Colon (tissue), 2 donors: ENCODE data around the gene IFNE.

Experiments used
- FAIRE-seq: peaks from 2 replicates; lab custom pipeline; 2012; peaks lifted over from hg19 to GRCh38; lab: Jason Lieb, UNC
- donor health status: control.
- donor health status: control.

The IFNE gene, protein sequence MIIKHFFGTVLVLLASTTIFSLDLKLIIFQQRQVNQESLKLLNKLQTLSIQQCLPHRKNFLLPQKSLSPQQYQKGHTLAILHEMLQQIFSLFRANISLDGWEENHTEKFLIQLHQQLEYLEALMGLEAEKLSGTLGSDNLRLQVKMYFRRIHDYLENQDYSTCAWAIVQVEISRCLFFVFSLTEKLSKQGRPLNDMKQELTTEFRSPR

DNA sequence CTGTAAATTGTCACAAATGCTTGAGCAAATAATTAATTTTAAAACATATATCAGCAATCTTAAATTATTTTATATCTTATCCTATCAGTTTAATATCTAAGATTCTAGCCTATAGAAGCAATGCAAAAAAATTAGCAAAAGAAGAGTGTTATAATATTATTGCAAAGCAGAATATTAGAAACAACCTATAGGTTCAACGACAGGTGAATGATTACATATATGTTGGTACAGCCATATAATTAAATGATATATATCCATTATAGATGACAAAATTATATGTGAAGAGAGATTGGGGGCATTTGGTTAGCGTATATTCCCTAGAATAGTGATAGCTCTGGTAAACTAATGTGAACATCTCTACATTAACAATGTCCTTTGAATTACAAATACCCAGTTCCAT is at the start of gene IFNE:
Gene IFNE, minus strand, starts transcription at position 101 of the 400 bp plus-strand sequence. CDS start 619 bp downstream, outside the sequence.
- no peak for FAIRE-seq

DNA sequence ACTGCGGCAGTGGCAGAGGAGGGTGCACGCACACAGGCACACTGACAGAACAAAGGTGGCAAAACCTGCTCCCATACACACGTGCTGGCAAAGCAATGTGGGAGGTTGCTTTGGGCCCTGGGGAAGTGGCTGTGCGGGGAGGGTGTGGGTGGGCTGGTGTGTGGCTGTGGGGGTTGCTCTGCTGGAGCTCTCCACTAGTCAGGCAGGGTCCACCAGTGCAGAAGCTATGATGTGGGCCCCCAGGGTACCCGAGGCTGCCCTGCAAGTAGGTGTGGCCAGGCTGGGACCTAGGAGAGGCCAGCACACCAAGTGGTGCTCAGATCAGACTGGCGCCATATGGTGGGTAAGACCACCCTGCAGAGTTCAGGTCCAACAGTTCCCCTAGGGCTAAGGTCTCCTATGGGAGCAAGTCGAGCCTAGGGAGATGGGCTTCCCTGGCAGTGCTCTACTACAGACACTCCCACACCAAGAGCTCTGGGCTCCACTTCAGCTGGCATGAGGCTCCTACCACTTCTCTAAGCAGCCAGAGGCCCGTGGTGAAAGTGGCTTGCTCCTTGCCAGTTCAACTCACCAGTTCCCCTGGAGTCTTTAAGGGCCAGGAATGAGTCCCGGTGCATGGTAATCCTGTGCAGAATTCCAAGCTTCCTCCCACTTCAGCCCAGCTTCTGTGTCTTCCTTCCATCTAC is 46.2 kb upstream of the IFNE start:
- no peak for FAIRE-seq

DNA sequence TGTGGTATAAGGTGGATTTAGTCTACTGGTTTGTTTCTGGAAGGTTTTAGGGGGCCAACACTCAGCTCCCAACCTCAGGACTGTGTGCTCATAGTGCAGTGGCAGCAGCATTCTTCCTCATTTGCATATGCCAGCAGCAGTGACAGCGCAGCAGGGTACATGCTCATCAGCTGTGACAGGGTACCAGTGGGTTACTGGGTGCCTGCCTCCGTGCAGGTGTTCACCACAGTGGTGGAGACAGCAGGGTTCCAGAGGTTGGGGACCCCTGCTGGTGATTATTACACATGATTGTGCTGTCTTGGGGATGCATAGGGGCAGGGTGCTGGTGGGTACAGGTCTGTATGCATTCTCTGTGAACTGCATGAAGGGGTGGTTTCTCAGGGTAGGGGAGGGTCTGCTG is 45.5 kb upstream of the IFNE start:
- FAIRE-seq = no peak

DNA sequence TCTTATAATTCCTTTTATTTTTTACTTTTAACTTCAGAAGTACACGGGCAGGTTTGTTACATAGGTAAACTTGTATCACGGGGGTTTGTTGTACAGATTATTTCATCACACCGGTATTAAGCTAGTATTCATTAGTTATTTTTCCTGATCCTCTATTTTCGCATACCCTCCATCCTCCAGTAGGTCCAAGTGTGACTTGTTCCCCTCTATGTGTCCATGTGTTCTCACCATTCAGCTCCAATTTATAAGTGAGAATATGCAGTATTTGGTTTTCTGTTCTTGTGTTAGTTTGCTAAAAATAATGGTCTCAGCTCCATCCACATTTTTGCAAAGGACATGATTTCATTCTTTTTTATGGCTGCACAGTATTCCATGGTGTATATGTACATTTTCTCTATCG is 43.1 kb upstream of the IFNE start:
- FAIRE-seq = no peak

DNA sequence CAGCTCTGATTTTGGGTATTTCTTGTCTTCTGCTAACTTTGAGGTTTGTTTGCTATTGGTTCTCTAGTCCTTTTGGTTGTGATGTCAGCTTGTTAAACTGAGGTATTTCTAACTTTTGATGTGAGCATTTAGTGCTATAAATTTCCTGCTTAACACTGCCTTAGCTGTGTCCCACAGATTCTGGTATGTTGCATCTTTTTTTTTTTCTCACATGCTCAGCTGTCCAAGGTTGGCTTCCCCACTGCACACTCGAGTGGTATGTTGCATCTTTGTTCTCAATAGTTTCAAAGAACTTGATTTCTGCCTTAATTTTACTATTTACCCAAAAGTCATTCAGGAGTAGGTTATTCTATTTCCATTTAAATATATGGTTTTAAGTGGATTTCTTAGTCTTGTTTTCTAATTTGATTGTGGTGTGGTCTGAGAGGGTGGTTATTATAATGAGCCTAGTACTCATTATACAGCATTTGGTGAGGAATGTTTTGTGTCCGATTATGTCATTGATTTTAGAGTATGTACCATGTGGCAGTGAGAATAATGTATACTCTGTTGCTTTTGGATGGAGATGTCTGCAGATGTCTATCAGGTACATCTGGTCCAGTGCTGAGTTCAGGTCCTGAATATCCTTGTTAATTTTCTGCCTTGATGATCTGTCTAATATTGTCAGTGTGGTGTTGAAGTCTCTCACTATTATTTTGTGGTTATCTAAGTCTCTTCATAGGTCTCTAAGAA is 42.2 kb upstream of the IFNE start:
- FAIRE-seq = no peak

DNA sequence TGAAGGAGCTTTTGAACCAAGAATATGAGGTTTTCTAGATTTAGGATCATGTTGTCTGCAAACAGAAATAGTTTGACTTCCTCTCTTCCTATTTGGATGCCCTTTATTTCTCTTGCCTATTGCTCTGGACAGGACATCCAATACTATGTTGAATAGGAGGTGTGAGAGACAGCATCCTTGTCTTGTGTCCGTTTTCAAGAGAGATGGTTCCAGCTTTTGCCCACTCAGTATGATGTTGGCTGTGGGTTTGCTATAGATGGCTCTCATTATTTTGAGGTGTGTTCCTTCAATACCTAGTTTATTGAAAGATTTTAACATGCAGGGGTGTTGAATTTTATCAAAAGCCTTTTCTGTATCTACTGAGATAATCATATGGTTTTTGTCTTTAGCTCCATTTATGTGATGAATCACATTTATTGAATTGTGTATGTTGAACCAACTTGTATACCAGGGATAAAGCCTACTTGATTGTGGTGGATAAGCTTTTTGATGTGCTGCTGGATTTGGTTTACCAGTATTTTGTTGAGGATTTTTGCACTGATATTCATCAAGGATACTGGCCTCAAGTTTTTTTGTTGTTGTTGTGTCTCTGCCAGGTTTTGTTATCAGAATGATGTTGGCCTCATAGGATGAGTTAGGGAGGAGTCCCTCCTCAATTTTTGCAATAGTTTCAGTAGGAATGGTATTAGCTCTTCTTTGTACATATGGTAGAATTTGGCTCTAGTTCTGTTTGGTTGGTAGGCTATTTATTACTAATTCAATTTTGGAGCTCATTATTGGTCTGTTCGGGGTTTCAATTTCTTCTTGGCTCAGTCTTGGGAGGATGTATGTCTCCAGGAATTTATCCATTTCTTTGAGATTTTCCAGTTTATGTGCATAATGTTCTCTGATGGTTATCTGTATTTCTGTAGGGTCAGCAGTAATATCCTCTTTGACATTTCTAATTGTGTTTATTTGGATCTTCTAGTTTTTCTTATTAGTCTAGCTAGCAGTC is 41.2 kb upstream of the IFNE start:
- no peak for FAIRE-seq

DNA sequence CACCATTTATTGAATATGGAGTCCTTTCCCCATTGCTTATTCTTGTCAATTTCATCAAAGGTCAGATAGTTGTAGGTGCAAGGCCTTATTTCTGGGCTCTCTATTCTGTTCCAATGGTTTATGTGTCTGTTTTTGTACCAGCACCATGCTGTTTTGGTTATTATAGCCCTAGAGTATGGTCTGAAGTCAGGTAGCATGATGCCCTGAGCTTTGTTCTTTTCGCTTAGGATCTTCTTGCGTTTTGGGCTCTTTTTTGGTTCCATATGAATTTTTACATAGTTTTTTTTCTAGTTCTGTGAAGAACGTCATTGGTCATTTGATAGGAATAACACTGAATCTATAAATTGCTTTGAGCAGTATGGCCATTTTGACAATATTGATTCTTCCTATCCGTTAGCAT is 40.2 kb upstream of the IFNE start:
- no peak for FAIRE-seq

DNA sequence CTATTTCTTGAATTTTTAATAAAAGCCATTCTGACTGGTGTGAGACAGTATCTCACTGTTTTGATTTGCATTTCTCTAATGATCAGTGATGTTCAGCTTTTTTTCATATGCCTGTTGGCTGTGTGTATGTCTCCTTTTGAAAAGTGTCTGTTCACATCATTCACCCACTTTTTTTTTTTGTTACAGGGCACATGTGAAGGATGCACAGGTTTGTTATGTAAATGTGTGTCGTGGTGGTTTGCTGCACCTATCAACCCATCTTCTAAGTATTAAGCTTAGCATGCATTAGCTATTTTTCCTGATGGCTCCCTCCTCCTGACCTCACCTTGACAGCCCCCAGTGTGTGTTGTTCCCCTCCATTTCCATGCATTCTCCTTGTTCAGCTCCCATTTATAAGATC is 39.3 kb upstream of the IFNE start:
- FAIRE-seq = no peak

DNA sequence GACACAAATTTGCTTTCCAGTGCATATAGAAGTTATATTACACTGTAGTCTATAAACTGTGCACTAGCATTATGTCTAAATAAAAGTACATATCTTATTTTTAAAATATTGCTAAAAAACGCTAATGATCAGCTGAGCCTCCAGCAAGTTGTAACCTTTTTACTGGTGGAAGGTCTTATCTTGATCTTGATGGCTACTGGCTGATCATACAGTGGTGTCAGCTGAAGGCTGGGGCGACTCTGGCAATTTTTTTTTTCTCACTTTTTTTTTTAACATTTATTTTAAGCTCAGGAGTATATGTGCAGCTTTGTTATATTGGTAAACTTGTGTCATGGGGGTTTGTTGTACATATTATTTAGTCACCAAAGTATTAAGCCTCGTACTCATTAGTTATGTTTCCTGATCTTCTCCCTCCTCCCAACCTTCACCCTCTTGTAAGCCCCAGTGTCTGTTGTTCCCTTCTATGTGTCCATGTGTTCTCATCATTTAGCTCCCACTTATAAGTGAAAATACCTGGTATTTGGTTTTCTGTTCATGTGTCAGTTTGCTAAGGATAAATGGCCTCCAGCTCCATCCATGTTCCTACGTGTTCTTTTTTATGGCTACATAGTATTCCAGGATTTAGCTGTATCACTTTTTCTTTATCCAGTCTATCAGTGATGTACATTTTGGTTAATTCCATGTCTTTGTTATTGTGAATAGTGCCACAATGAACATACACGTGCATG is 38.6 kb upstream of the IFNE start:
- no peak for FAIRE-seq

DNA sequence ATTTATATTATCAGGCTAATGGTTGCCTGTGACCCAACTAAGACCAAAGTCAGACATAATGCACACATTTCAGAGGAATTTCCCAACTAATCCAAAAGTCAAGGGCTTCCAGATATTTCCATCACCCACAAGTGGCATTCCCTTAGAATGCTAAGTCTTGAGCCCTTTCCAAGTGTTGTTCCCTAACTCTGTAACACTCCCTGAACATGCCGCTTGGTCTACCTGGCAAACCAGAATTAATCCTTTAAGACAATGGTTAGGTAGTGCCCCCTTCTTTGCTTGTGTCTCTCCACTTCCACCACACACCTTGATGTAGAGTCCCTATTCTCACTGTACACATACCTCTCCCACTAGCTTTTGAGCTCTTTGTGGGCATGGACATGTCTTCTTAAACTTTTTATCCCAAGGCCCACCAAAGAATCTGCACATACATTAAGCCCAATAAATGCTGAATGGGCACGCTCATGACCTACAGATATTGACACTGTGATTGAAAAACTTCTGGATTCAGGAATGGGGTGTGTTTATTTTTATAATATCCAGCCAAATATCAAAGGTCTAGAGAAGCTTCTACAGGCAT is 37.8 kb upstream of the IFNE start:
- no peak for FAIRE-seq

DNA sequence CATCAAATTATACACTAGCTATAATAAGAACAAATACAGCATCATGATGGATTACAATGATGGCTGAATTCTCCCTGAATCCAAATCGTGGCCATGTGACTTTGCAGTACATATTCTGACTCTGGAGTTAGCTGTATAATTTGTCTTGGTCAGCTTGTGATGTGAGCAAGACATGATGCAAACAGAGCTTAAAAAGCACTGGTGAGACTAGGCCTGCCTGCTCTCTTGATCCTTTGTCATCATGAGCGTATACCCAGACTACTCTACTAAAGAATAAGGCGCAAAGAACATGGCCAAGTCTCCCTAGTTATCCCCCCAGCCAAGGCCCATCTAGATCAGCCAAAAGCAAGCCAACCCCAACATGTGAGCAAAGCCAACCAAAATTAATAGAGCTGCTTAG is 34.7 kb upstream of the IFNE start:
- no peak for FAIRE-seq

DNA sequence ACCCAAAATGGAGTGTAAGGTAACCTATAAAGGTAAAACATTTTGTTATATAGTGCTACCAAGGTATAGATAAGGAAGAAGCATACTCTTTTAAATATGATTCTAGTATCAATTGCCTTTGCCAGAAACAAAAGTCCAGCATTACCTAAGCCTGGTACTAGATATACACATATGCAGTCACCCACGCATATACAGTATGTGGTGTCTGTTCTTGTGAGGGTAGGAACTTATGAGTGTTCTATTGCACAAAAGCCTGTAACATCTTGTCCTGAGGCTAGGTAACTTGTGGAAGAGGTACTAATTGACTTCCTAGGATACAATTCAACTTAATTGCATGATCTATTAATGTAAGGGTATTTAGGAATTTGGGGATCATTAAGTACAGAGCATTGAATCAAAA is 31.3 kb upstream of the IFNE start:
- FAIRE-seq = no peak

DNA sequence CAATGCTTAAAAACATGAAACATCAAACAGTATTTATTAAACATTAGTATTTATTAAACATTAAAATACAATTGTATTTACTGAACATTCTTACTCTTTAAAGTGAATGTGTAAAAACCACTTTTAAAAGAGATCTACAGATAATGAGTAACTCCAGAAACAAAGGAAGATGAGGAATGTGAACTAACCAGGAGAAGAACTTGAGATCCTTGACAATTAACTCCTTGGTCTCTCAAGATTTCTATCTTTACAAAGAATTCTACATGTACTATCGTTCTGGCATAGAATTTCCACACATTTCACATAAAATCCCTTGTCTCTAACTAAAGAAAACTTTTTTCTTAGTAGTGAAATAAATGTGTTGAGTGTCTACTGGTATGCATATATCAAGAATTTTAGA is 28.7 kb upstream of the IFNE start:
- no peak for FAIRE-seq

DNA sequence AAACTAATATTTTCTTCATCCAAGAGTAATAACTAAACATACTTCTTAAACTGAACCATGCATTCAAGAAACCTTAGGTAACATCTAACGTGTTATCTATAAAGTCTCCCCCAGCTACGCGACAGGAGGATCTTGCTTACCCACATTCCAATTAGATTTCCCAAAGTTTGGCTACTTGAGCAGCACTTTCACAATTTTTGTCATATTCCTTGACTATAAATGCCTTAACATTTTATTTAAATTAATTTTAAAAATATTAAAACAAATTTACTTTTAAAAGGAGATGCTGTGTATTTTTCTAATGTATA is 25.3 kb upstream of the IFNE start:
- FAIRE-seq = no peak

DNA sequence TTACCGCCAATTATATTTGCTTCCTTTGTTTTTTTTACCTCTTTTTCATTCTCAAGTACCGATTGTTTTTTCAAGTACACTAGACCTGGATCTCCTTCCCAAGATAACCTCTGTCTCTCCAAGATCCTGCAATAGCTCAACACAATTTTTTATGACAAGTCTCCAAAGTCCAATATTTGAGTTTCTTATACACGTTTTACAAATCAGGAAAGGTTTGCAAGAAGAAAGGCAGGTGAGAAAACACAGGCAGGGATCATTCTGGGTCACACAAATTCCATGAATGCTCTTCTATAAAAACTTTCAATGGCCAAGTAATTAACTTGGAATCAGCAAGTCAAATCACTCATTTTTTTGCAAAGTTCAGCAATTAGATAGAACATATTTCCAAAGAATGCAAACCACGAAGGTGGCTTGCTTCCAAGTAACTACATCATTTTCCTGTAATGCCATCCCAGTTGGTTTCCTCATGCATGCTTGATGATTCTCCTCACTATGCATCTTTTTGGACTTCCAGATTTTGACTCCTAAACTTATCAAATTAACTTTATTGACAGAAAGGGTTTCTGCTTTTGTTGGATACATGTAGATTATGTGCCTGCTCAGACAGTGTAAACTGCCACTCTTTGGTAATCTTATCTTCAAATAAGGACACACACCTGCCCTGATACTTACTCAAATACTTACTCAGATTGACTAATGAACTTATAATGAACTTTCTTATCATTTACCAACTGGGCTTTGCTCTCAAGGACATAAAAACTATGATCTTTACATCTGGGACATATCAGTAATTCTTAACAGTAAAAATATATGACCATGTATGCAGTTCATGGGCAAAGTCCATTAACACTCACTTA is 24.7 kb upstream of the IFNE start:
- FAIRE-seq = no peak

DNA sequence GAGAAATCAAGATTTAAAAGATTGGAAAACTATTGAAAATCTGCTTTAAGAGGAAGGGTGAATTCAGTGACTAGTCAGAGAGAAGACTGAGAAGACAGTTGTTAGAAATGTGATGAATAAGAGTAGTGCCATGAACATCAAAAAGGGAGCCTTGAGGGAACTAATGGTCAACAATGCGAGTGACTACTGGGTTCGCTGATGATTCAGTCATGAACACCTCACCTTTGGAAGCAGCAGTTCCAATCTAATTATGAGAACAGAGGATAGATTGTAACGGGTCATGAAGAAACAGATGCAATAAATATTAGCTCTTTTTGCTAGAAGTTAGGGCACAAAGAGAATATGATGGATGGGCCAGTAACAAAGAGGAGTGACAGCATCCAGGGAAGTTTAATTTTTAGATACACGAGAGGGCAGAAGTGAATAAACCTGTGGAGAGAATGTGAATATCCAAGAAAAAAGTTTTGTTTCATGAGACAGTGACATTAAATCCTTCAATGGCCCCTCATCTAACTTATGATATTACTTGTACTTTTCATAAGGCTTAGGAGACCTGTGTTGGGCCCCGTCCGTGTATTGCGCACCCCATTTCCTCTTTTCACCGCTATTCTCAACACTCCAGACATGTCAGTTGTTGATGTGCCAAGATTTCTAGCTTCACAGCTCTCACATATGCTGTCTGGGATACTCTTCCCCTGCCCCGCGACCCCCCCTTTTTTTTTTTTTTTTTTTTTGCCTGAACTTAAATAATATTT is 23.5 kb upstream of the IFNE start:
- FAIRE-seq = no peak

DNA sequence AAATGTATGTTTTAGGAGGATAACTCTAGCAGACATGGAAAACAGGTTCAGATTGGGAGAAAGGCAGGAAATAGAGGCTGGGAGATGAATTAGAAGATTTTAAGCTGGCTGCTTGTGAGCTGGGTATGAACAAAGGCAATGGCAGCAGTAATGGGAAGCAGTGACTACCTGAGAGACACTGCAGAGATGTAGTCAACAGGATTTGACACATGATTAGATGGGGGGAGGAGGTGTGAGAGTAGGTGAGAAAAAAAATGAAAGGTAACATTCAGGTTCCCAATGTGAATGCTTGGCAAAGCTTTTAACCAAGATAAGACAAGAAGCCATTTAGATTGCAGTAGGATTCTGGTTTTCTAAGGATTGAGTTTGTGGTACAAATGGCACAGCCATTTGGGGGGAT is 22.8 kb upstream of the IFNE start:
- no peak for FAIRE-seq

DNA sequence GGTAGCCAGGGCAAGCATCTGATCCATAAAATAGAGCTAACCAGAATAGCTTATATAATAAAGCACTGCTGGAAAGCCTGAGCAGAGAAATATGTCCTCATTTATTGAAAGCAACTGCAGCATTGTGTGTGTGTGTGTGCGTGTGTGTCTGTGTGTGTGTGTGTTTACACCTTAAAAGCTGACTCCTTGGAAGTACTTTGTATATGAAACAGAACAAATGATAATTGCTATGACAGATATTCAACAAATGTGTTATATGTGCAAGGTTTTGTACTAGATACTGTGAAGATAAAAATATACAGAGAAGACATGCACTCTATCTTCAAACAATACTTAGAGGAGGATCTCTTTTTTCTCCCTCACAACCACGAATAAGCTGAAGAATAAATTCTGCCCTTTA is 22.0 kb upstream of the IFNE start:
- FAIRE-seq = no peak

DNA sequence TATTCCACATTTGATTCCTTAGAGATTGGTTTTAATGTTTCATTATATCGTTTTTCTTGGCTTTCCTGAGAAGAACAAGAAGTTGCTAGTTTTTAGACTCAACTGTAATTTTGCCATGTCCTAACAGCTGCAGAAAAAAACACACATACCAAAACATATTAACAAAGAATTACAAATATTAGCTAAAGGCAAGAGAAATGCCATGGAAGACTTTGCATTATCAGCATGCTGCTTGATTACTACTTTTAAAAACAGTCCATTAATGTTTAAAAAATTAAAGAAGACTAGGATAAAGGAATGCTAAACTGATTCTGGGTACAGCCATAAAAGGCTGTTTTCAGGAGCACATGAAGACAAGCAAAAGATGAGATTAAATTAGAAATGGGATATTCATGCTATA is 20.5 kb upstream of the IFNE start:
- FAIRE-seq = no peak

DNA sequence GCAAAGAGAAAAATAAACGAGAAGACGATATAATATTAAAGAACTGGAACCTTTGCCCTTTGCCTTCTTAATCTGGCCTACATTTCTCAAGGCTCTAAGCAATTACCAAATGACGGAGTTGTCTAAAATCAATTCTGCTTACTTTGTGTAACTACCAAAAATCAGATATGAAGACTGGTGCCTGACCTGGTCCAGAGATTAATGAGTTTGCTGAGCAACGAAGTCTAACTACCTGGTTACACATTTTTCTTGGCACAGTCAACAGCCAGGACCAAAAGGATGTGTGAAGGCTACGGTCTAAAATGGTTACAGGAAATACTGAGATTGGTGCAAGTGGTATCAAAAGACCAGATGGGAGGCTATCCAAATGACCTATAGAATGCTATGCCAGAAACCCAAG is 17.8 kb upstream of the IFNE start:
- FAIRE-seq = no peak
